B cell (primary cell): Measurements from ENCODE around the gene VAPB. TPM values are rescaled to one million over a fixed set of nuclear protein-coding genes. Genes with fewer than 3 reads are reported as not detected.

Experiments used
- ATAC-seq: fragments of 200-7000 bp; cut with Tn5 transposase; one replicate; pipeline ENCODE4 v1.10.0; 2021; ENCODE audit warnings: low read depth, mild to moderate bottlenecking, moderate number of reproducible peaks, moderate library complexity
- CTCF ChIA-PET: fragments of 350-600 bp; sonication (Branson Sonifier 250); formaldehyde crosslinking; loops from one replicate; lab custom pipeline; 2021; ENCODE audit warnings: antibody characterized with exemption, inconsistent platforms; lab: Charles Lee
- POLR2A ChIA-PET: fragments of 350-600 bp; sonication (Branson Sonifier 250); formaldehyde crosslinking; loops from one replicate; lab custom pipeline; 2021; ENCODE audit warnings: antibody characterized with exemption; lab: Charles Lee
- DNase-seq: peaks from one replicate; pipeline ENCODE4 v3.0.0; 2013
- H2AFZ ChIP-seq: 2 replicates; pipeline ENCODE4 v1.6.1; 2012; ENCODE audit warnings: mild to moderate bottlenecking, low read depth, low read length; ENCODE audit not compliant: insufficient read depth, poor library complexity, severe bottlenecking
- H3K27ac ChIP-seq, 2 donors: 1 replicate in 1 of 2; 2 replicates in 1 of 2; pipeline ENCODE4 v1.5.1; 2012 to 2013; ENCODE audit warnings: low read length in 2 of 2, mild to moderate bottlenecking in 2 of 2, moderate library complexity in 1 of 2
- H3K27me3 ChIP-seq, 4 experiments: fragments of 200-600 bp in 1 of 4; sonication (generic) in 1 of 4; replicated peaks in 1 of 4; 1 replicate in 2 of 4; 2 replicates in 2 of 4; pipeline versions ENCODE4 v1.6.1 to v1.7.0; 2013 to 2016; ENCODE audit warnings: low read length in 3 of 4, mild to moderate bottlenecking in 2 of 4, mixed read lengths in 1 of 4, moderate library complexity in 1 of 4; ENCODE audit not compliant: insufficient read depth in 4 of 4, control insufficient read depth in 3 of 4; ENCODE audit errors: control extremely low read depth in 1 of 4
- H3K36me3 ChIP-seq, 2 experiments: replicated peaks in 1 of 2; 1 replicate in 1 of 2; 2 replicates in 1 of 2; pipeline versions ENCODE4 v1.6.1 to v1.7.1; 2013; ENCODE audit warnings: low read length in 1 of 2; ENCODE audit not compliant: insufficient read depth in 2 of 2, control insufficient read depth in 1 of 2; ENCODE audit errors: control extremely low read depth in 1 of 2, extremely low read depth in 1 of 2
- H3K4me1 ChIP-seq, 2 donors: fragments of 200-600 bp in 1 of 2; sonication (generic) in 1 of 2; 1 replicate in 1 of 2; 2 replicates in 1 of 2; pipeline versions ENCODE4 v1.5.1 to v1.6.1; 2013 to 2017; ENCODE audit warnings: low read length in 2 of 2; ENCODE audit not compliant: control insufficient read depth in 2 of 2, insufficient read depth in 2 of 2
- H3K4me2 ChIP-seq: replicated peaks from 2 replicates; pipeline ENCODE3; 2012; ENCODE audit warnings: mild to moderate bottlenecking, low read depth, low read length; ENCODE audit not compliant: poor library complexity, severe bottlenecking
- H3K4me3 ChIP-seq, 5 experiments: fragments of 200-600 bp in 1 of 5; sonication (generic) in 1 of 5; 1 replicate in 3 of 5; 2 replicates in 2 of 5; pipeline versions ENCODE4 v1.5.1 to v1.7.0; 2011 to 2016; ENCODE audit warnings: low read length in 4 of 5, mild to moderate bottlenecking in 4 of 5, low read depth in 2 of 5, control low read depth in 1 of 5, moderate library complexity in 1 of 5; ENCODE audit not compliant: insufficient read depth in 1 of 5; ENCODE audit errors: control extremely low read depth in 1 of 5, extremely low read depth in 1 of 5
- H3K79me2 ChIP-seq: fragments of 200-600 bp; sonication (generic); one replicate; pipeline ENCODE4 v1.6.0; 2016; ENCODE audit warnings: low read length; ENCODE audit not compliant: control insufficient read depth, insufficient read depth
- H3K9ac ChIP-seq: fragments of 200-600 bp; sonication (generic); 2 replicates; pipeline ENCODE4 v1.6.1; 2017; ENCODE audit warnings: mild to moderate bottlenecking, low read length, moderate library complexity
- H3K9me3 ChIP-seq, 3 donors: one replicate each; pipeline versions ENCODE4 v1.6.1 to v1.7.1; 2013; ENCODE audit warnings: low read length in 2 of 3; ENCODE audit not compliant: control insufficient read depth in 2 of 3, insufficient read depth in 1 of 3; ENCODE audit errors: control extremely low read depth in 1 of 3
- H4K20me1 ChIP-seq: 2 replicates; pipeline ENCODE4 v1.6.0; 2012; ENCODE audit warnings: mild to moderate bottlenecking, low read length; ENCODE audit not compliant: insufficient read depth, control insufficient read depth, poor library complexity, severe bottlenecking
- H3K27ac Mint-ChIP-seq: one replicate; pipeline ENCODE4 v1.8.0; 2021; ENCODE audit warnings: mixed read lengths
- H3K27me3 Mint-ChIP-seq: one replicate; pipeline ENCODE4 v1.8.0; 2021; ENCODE audit warnings: mixed read lengths
- H3K4me1 Mint-ChIP-seq: one replicate; pipeline ENCODE4 v1.8.0; 2021; ENCODE audit warnings: mixed read lengths
- H3K4me3 Mint-ChIP-seq: one replicate; pipeline ENCODE4 v1.8.0; 2021; ENCODE audit warnings: mixed read lengths
- H3K9me3 Mint-ChIP-seq: one replicate; pipeline ENCODE4 v1.8.0; 2022; ENCODE audit warnings: mixed read lengths; ENCODE audit not compliant: insufficient read depth
- EZH2 ChIP-seq: IDR thresholded peaks from 2 replicates; pipeline ENCODE4 v1.6.1; 2012; ENCODE audit warnings: borderline replicate concordance, low read depth, mild to moderate bottlenecking, moderate library complexity, low read length; ENCODE audit not compliant: insufficient read depth, poor library complexity, severe bottlenecking
- WGBS: methylation state at CpG from one replicate; pipeline ENCODE4 v1.1.5; 2013; ENCODE audit warnings: missing lambda C conversion rate; ENCODE audit not compliant: insufficient coverage; 5-methylcytosine and 5-hydroxymethylcytosine counted together
- intact Hi-C: fragments of 100-400 bp; cut with micrococcal nuclease; formaldehyde crosslinking; loops from one replicate; pipeline ENCODE4 v1.10.0; 2022
- polyA plus RNA-seq: library from polyadenylated mRNA; depleted of rRNA; stranded (reverse); fragments of >200 nt; gene quantifications from 2 replicates; pipeline ENCODE4 v1.2.3, GENCODE V29; 2012
- total RNA-seq, 2 donors: library from RNA; stranded (reverse); fragments of 120-200 nt in 1 of 2; gene quantifications; 1 replicate in 1 of 2; 2 replicates in 1 of 2; pipeline versions ENCODE4 v1.2.3 to v1.2.4, GENCODE V29; 2013 to 2022
- TF ChIP-seq, protein P1 (sequence below): fragments of 200-600 bp; IDR thresholded peaks from one replicate; pipeline ENCODE4 v1.8.0; 2022; ENCODE audit warnings: antibody characterized with exemption, mild to moderate bottlenecking

The VAPB gene
- total and polyA plus RNA-seq, 2 donors (not counting 1 experiment from before 2014, with no cell fraction given), result 19.5 to 26.4 TPM

DNA sequence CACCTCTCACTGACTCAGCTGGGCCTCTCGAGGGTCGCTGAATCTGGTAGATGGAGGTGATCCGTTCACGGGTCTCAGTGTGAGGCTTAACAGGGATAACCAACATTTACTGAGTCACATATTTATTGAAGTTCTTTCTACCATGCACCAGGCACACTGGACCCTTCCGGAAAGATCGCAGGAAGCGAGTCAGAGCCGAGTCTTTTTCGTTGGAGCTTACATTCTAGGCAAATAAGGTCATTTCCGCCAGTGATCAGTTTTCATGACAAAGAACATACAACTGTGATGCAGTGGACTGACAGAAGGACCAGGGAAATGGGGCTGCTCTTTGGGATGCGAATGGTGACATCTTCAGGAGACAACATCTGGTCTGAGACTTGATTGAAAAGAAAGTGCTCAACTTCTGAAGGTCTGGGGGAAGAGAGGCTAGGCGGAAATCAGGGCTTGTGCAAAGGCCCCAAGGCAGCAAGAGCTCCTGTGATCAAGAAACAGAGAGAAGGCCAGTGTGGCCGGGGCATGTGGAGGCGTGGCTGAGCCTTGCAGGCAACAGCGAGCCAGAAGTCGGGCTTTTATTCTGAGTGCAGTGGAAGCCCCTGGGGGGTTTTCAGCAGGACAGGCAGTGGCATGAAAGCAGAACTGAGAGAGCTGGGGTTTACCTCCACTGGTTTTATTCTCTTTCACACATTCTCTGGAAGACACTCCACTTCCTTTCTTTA is 69.5 kb downstream of the VAPB start:
- peaks cover 20 to 21% of the 10 kb centered on the region in 2 donors for H3K4me1 ChIP-seq
- H3K36me3 ChIP-seq, result no peaks in the 10 kb centered on the region
- H3K4me2 ChIP-seq, result peak overlapping the region; percentile 52
- peaks cover 28% of the 10 kb centered on the region for H3K4me1 Mint-ChIP-seq
- ChIA-PET POLR2A (interaction anchor here (0.7 kb wide), 1 partner anchor 149 kb away, joined by 4 read pairs; no protein-coding TSS in a partner anchor), CTCF (interaction anchor here (0.9 to 1.3 kb wide), 2 partner anchors 10 to 192 kb away, joined by 4 to 7 read pairs; no protein-coding TSS in a partner anchor)
- peak overlapping the region; percentile 54 for H3K27ac Mint-ChIP-seq
- H3K9ac ChIP-seq, result no peak overlapping the region
- H3K9me3 ChIP-seq, result peaks cover 0 to 8% (median 5%) of the 10 kb centered on the region in 3 donors
- H2AFZ ChIP-seq, result no peak overlapping the region
- no peak for TF ChIP-seq EZH2
- TF ChIP-seq, protein P1, sequence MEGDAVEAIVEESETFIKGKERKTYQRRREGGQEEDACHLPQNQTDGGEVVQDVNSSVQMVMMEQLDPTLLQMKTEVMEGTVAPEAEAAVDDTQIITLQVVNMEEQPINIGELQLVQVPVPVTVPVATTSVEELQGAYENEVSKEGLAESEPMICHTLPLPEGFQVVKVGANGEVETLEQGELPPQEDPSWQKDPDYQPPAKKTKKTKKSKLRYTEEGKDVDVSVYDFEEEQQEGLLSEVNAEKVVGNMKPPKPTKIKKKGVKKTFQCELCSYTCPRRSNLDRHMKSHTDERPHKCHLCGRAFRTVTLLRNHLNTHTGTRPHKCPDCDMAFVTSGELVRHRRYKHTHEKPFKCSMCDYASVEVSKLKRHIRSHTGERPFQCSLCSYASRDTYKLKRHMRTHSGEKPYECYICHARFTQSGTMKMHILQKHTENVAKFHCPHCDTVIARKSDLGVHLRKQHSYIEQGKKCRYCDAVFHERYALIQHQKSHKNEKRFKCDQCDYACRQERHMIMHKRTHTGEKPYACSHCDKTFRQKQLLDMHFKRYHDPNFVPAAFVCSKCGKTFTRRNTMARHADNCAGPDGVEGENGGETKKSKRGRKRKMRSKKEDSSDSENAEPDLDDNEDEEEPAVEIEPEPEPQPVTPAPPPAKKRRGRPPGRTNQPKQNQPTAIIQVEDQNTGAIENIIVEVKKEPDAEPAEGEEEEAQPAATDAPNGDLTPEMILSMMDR, result no peak
- H3K4me3 ChIP-seq, result peak overlapping the region in 1 of 5 experiments; percentile 0
- H3K79me2 ChIP-seq, result no peaks in the 10 kb centered on the region
- peaks cover 0 to 7% (median 2%) of the 10 kb centered on the region in 4 experiments for H3K27me3 ChIP-seq
- DNase-seq, result peak; percentile 73
- H3K27ac ChIP-seq, result no peak overlapping the region
- H3K27me3 Mint-ChIP-seq, result no peaks in the 10 kb centered on the region
- intact Hi-C loops, result loop anchor here (5.0 kb wide), 1 partner anchor 151 kb away; the partner anchor contains the start of gene RAB22A
- H4K20me1 ChIP-seq, result peaks cover 11% of the 10 kb centered on the region
- peak overlapping the region; percentile 73 for H3K4me3 Mint-ChIP-seq
- ATAC-seq, result peak; percentile 96
- peaks cover 5% of the 10 kb centered on the region for H3K9me3 Mint-ChIP-seq
- 63% methylated on average over 14 of the region's 16 CpGs for WGBS
